ENCODE results near the gene ZNF658.
"Not testable (repeated sequence)": the region's sequence is repeated elsewhere in the genome, so short reads cannot be mapped to it uniquely, and the experiment has no call there.

Gene ZNF658

GRCh38 chr9:66900490-66901131, at the start of gene ZNF658:
Gene ZNF658, plus strand, starts transcription at chr9:66900725. Its CDS starts 2,837 bp downstream, at chr9:66903562.
- ATAC-seq, result peak; percentile 82 to 95

DNA sequence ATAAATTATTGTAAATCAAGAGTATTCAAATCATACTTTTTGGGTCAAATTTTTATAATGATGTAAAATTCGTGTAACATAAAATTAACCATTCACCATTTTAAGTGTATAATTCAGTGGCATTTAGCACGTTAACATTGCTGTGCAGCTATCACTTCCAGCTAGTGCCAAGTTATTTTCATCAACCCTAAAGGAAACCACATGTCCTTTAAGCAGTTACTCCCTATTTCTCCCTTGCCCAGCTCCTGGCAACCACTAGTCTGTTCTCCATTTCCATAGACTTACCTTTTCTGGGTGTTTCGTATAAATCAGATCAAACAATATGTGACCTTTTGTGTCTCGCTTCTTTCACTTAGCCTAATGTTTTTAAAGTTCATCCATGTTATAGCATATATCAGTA, 38.8 kb upstream of the ZNF658 start:
- not testable (repeated sequence) for ATAC-seq

GRCh38 chr9:66868660-66869059, 31.9 kb upstream of the ZNF658 start:
- ATAC-seq, result not testable (repeated sequence)

DNA sequence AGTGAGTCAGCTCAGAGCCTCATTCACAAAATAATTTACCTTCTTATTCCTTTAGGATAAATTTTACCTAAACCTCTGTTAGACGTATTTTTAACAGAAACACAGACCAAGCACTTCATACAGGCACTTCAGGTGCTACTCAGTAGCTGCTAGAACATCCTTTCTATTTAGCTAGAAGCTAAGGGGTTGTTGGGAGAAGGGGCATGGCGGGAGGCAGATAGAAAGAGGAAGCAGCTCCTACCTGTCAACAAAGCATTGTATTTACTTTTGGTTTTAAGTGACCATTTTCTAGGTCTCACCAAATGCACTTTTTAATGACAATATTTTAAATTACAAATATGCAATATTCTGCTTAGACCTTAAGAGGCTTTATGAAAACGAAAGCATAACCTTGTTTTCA, 19.9 kb upstream of the ZNF658 start:
- ATAC-seq, result not testable (repeated sequence)

DNA sequence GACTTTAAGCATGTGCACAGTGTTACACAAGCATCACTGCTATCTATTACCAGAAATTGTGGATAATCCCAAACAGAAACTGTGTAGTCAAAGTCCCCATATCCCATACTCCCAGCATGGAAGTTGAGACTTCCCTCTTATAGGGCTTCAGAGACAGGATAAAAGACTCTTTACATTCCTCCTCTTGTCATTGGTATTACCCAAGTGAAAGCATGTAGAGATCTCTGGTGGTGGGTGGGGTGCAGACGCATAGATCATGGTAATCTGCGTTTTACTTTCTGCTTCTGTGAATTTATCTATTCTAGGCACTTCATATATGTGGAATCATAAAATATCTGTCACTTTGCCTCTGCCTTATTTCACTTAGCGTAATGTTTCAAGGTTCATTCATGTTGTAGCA, 18.7 kb upstream of the ZNF658 start:
- not testable (repeated sequence) for ATAC-seq

GRCh38 chr9:66890334-66890733, 10.2 kb upstream of the ZNF658 start:
- not testable (repeated sequence) for ATAC-seq

DNA sequence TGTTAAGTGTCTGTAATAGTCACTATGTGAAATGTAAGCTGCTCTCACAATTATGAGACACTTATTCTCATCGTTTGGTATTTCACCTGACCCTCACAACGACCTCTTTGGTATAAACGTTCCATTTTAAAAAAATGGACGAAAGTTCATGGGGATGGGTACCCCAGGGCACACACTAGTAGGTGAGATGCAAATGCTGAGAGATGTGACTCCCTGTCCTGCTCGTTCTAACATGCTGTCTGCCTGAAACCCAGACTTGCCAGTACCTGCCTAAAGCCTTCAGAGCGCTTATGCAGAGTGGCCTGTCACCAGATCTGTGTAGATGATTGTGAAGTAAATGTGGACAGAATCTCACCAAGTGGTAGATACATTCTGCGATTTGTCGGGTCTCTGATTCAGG, 616 bp downstream of the ZNF658 start:
- not testable (repeated sequence) for ATAC-seq

GRCh38 chr9:66909560-66909959, 9.0 kb downstream of the ZNF658 start:
- ATAC-seq, result not testable (repeated sequence)

DNA sequence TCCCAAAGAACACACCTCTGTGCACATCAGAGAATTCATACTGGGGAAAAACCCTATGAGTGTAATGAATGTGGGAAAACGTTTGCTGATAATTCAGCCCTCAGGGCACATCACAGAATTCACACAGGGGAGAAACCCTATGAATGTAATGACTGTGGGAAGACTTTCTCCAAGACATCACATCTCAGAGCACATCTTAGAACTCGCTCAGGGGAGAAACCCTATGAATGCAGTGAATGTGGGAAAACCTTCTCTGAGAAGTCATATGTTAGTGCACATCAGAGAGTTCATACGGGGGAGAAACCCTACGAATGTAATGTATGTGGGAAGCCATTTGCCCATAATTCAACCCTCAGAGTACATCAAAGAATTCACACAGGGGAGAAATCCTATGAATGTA, 19.5 kb downstream of the ZNF658 start:
- ATAC-seq, result not testable (repeated sequence)

- ATAC-seq, result not testable (repeated sequence)
Observed at GRCh38 chr9:66936194-66936870, 35.8 kb downstream of the ZNF658 start.

GRCh38 chr9:66937662-66938061, 37.1 kb downstream of the ZNF658 start:
- not testable (repeated sequence) for ATAC-seq

DNA sequence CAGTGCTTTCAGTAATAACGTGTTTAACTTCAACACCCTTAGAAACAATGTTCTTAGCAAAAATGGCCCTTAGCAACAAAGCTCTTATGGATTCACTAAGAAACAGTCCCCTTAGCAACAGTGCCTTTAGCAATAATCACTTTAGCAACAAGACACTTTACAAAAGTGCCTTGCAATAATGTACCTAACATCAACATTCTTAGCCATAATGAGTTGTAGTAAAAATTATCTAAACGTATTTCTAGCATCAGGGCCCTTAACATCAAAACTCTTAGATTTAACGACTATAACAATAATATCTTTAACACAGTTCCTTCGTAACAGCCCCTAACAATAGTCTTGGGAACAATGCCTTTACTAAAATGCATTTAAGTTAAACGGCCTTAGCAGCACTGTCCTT, 37.8 kb downstream of the ZNF658 start:
- not testable (repeated sequence) for ATAC-seq

GRCh38 chr9:66939878-66940830, 39.6 kb downstream of the ZNF658 start:
- ATAC-seq, result not testable (repeated sequence)

DNA sequence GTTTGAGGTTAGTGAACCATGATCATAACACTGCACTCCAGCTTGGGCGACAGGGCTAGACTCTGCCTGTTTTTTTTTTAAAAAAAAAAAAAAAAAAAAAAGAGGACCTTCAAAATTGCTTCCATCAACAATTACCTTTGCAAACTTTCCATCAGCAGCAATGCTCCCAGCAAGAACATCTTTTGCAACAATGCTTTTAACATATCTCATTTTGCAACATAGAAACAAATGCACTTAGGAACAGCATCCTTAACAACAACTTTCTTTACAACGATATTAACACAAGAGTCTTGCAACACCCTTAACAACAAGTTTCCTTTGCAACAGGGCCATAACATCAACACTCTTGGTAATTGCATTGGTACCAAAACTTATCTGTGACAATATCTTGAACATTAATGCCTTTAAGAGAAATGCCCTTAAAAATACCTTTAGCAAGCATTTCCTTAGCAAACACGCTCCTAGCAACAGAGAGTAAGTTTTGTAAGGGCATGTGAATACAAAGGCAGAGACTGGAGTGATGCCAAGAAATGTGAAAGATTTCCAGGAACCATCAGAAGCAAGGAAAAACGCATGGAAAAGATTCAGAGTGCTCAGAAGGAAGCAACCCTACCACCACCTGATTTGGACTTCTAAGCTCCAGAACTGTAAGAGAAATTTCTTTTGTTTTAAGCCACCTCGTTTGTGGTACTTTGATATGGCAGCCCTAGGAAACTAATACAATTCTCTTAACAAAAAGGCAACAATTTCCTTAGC, 42.1 kb downstream of the ZNF658 start:
- not testable (repeated sequence) for ATAC-seq

- ATAC-seq, result not testable (repeated sequence)
Observed at GRCh38 chr9:66952576-66952975, 52.1 kb downstream of the ZNF658 start.

Measured in activated CD4-positive, CD25-positive, alpha-beta regulatory T cell treated with anti-CD3 and anti-CD28 coated beads, Interleukin-2, amount 50 U/mL, for 24 hours (primary cell).